ENCODE measurements around the gene RTEL1.
A peak's percentile ranks its signal among the peaks of the same experiment; 100 is the strongest.
"Not testable (repeated sequence)": the region's sequence is repeated elsewhere in the genome, so short reads cannot be mapped to it uniquely, and the experiment has no call there.

RTEL1 gene

GRCh38 chr20:63671695-63672094, 13.6 kb downstream of the RTEL1 start:
- not testable (repeated sequence) for DNase-seq

GRCh38 chr20:63672666-63673065, 14.6 kb downstream of the RTEL1 start:
- DNase-seq, result no peak

- no peak for DNase-seq
Measured at GRCh38 chr20:63673951-63674350, 15.8 kb downstream of the RTEL1 start.

- no peak for DNase-seq
Measured at GRCh38 chr20:63675681-63676368, 17.7 kb downstream of the RTEL1 start.

- no peak for DNase-seq
Measured at GRCh38 chr20:63678071-63678470, 20.0 kb downstream of the RTEL1 start.

GRCh38 chr20:63678667-63679465, 20.8 kb downstream of the RTEL1 start:
- no peak for DNase-seq

- no peak for DNase-seq
Measured at GRCh38 chr20:63679799-63680305, 21.7 kb downstream of the RTEL1 start.

- no peak for DNase-seq
Measured at GRCh38 chr20:63680427-63680826, 22.3 kb downstream of the RTEL1 start.

- no peak for DNase-seq
Measured at GRCh38 chr20:63680857-63681608, 22.9 kb downstream of the RTEL1 start.

- no peak for DNase-seq
Measured at GRCh38 chr20:63681609-63682142, 23.6 kb downstream of the RTEL1 start.

GRCh38 chr20:63682384-63683139, 24.4 kb downstream of the RTEL1 start:
- no peak for DNase-seq

GRCh38 chr20:63685269-63686026, 27.3 kb downstream of the RTEL1 start:
- no peak for DNase-seq

GRCh38 chr20:63686094-63686491, 28.0 kb downstream of the RTEL1 start:
- DNase-seq, result no peak

- peak; percentile 49 to 58 for DNase-seq
Measured at GRCh38 chr20:63686492-63687321, 28.6 kb downstream of the RTEL1 start.

GRCh38 chr20:63687419-63688178, 29.5 kb downstream of the RTEL1 start:
- no peak for DNase-seq

GRCh38 chr20:63688228-63689045, 30.3 kb downstream of the RTEL1 start:
- no peak for DNase-seq

- DNase-seq, result no peak
Measured at GRCh38 chr20:63689046-63690002, 31.2 kb downstream of the RTEL1 start.

All from activated CD4-positive, alpha-beta T cell treated with anti-CD3 and anti-CD28 coated beads, Interleukin-2, amount 50 U/mL, for 4 hours (primary cell).